T-helper 17 cell (primary cell): ENCODE measurements around the gene GNPDA1. TPM values are rescaled to one million over a fixed set of nuclear protein-coding genes. Genes with fewer than 3 reads are reported as not detected.
"Not testable (repeated sequence)": the region's sequence is repeated elsewhere in the genome, so short reads cannot be mapped to it uniquely, and the experiment has no call there.

Source experiments
- ATAC-seq: fragments of 150-1000 bp; cut with Tn5 transposase; 2 replicates; pipeline ENCODE4 v1.10.0; 2021; ENCODE audit warnings: mild to moderate bottlenecking, moderate library complexity
- DNase-seq, 3 donors: peaks; one replicate each; pipeline versions ENCODE4 v3.0.0 to v3.0.0-alpha.2; 2020 to 2021
- H3K9me3 ChIP-seq: one replicate; pipeline ENCODE4 v1.7.0; 2013; ENCODE audit warnings: low read length, mild to moderate bottlenecking; ENCODE audit not compliant: control insufficient read depth, poor library complexity, severe bottlenecking
- H3K27ac Mint-ChIP-seq: one replicate; pipeline ENCODE4 v1.8.0; 2022; ENCODE audit warnings: mild to moderate bottlenecking, moderate library complexity, mixed read lengths
- H3K27me3 Mint-ChIP-seq: one replicate; pipeline ENCODE4 v1.8.0; 2022; ENCODE audit warnings: mixed read lengths
- H3K36me3 Mint-ChIP-seq: one replicate; pipeline ENCODE4 v1.8.0; 2022; ENCODE audit warnings: low read depth, mixed read lengths
- H3K4me1 Mint-ChIP-seq: one replicate; pipeline ENCODE4 v1.8.0; 2022; ENCODE audit warnings: mild to moderate bottlenecking, mixed read lengths
- H3K4me3 Mint-ChIP-seq: one replicate; pipeline ENCODE4 v1.8.0; 2022; ENCODE audit warnings: mild to moderate bottlenecking, moderate library complexity, mixed read lengths
- total RNA-seq, 4 donors: library from RNA in 2 of 4; stranded (reverse) in 2 of 4; gene quantifications; one replicate each; pipeline ENCODE4 v1.2.3 and lab custom pipeline; 2022 to 2026

The GNPDA1 gene
- total RNA-seq (10 to 100 TPM in 1 of 2 donors, 1 to 10 TPM in 1; 9.5 to 13.2 TPM), total RNA-seq (lab: John Stamatoyannopoulos, UW) (11.0 to 54.0 reads per million in 2 donors)

GRCh38 chr5:142012792-142013388 lies at the start of gene GNPDA1:
TSS of gene GNPDA1 (minus strand) at chr5:142013027. CDS start at chr5:142012035, 992 bp downstream.
- H3K36me3 Mint-ChIP-seq, result no peaks in the 10 kb centered on the region
- peak within 1 kb of the TSS; percentile 84 for H3K4me3 Mint-ChIP-seq
- H3K27me3 Mint-ChIP-seq, result no peaks in the 10 kb centered on the region
- ATAC-seq (peak; percentile 79), DNase-seq (peak; percentile 52 to 68 (median 68))
- no peaks in the 10 kb centered on the region for H3K9me3 ChIP-seq
- H3K27ac Mint-ChIP-seq, result peak within 1 kb of the TSS; percentile 94
- peaks cover 43% of the 10 kb centered on the region for H3K4me1 Mint-ChIP-seq

- no peaks in the 10 kb centered on the region for H3K27me3 Mint-ChIP-seq
- H3K27ac Mint-ChIP-seq, result no peak overlapping the region
- ATAC-seq (no peak), DNase-seq (no peak)
- H3K9me3 ChIP-seq, result no peaks in the 10 kb centered on the region
- no peak overlapping the region for H3K4me3 Mint-ChIP-seq
- no peaks in the 10 kb centered on the region for H3K36me3 Mint-ChIP-seq
- peaks cover 9% of the 10 kb centered on the region for H3K4me1 Mint-ChIP-seq
Observed at GRCh38 chr5:142059304-142059940, 46.6 kb upstream of the GNPDA1 start.

GRCh38 chr5:142057697-142058056 lies 44.9 kb upstream of the GNPDA1 start:
- Mint-ChIP-seq H3K4me1 (peaks cover 6% of the 10 kb centered on the region), H3K27ac (peak overlapping the region; percentile 73), H3K27me3 (no peaks in the 10 kb centered on the region), H3K4me3 (no peak overlapping the region), H3K36me3 (no peaks in the 10 kb centered on the region)
- no peak for ATAC-seq
- H3K9me3 ChIP-seq, result no peaks in the 10 kb centered on the region
- no peak for DNase-seq

GRCh38 chr5:142056816-142057696 lies 44.2 kb upstream of the GNPDA1 start:
- H3K4me1 Mint-ChIP-seq, result peaks cover 6% of the 10 kb centered on the region
- no peak overlapping the region for H3K4me3 Mint-ChIP-seq
- H3K36me3 Mint-ChIP-seq, result no peaks in the 10 kb centered on the region
- H3K27me3 Mint-ChIP-seq, result no peaks in the 10 kb centered on the region
- DNase-seq (no peak), ATAC-seq (no peak)
- no peak overlapping the region for H3K27ac Mint-ChIP-seq
- H3K9me3 ChIP-seq, result no peaks in the 10 kb centered on the region

GRCh38 chr5:142055301-142055700 lies 42.5 kb upstream of the GNPDA1 start:
- H3K27ac Mint-ChIP-seq, result no peak overlapping the region
- no peaks in the 10 kb centered on the region for H3K36me3 Mint-ChIP-seq
- no peak overlapping the region for H3K4me3 Mint-ChIP-seq
- H3K4me1 Mint-ChIP-seq, result peaks cover 6% of the 10 kb centered on the region
- H3K27me3 Mint-ChIP-seq, result no peaks in the 10 kb centered on the region
- ATAC-seq (no peak), DNase-seq (no peak)
- no peaks in the 10 kb centered on the region for H3K9me3 ChIP-seq

- no peaks in the 10 kb centered on the region for H3K9me3 ChIP-seq
- Mint-ChIP-seq H3K36me3 (no peaks in the 10 kb centered on the region), H3K27me3 (no peaks in the 10 kb centered on the region), H3K27ac (peak overlapping the region; percentile 57), H3K4me1 (peaks cover 6% of the 10 kb centered on the region), H3K4me3 (no peak overlapping the region)
- ATAC-seq (peak; percentile 27), DNase-seq (no peak)
Observed at GRCh38 chr5:142053426-142054151, 40.8 kb upstream of the GNPDA1 start.

- peaks cover 11% of the 10 kb centered on the region for H3K4me1 Mint-ChIP-seq
- ATAC-seq, H3K4me3 Mint-ChIP-seq, DNase-seq, H3K27me3 Mint-ChIP-seq, H3K27ac Mint-ChIP-seq, H3K9me3 ChIP-seq, H3K36me3 Mint-ChIP-seq: not testable (repeated sequence)
Observed at GRCh38 chr5:142052026-142052425, 39.2 kb upstream of the GNPDA1 start.

GRCh38 chr5:142048272-142048671 lies 35.4 kb upstream of the GNPDA1 start:
- ATAC-seq, result no peak
- Mint-ChIP-seq H3K36me3 (no peaks in the 10 kb centered on the region), H3K4me1 (peaks cover 6% of the 10 kb centered on the region), H3K27me3 (no peaks in the 10 kb centered on the region), H3K4me3 (no peak overlapping the region), H3K27ac (no peak overlapping the region)
- DNase-seq, result no peak
- no peaks in the 10 kb centered on the region for H3K9me3 ChIP-seq

GRCh38 chr5:142046191-142046590 lies 33.4 kb upstream of the GNPDA1 start:
- ATAC-seq, result no peak
- Mint-ChIP-seq H3K27me3 (no peaks in the 10 kb centered on the region), H3K36me3 (no peaks in the 10 kb centered on the region), H3K4me3 (no peak overlapping the region), H3K4me1 (peaks cover 4% of the 10 kb centered on the region), H3K27ac (no peak overlapping the region)
- H3K9me3 ChIP-seq, result no peaks in the 10 kb centered on the region
- no peak for DNase-seq

GRCh38 chr5:142040881-142041280 lies 28.1 kb upstream of the GNPDA1 start:
- ATAC-seq, H3K4me1 Mint-ChIP-seq, H3K27ac Mint-ChIP-seq, H3K36me3 Mint-ChIP-seq, H3K4me3 Mint-ChIP-seq, H3K9me3 ChIP-seq, H3K27me3 Mint-ChIP-seq, DNase-seq: not testable (repeated sequence)

GRCh38 chr5:142040285-142040684 lies 27.5 kb upstream of the GNPDA1 start:
- Mint-ChIP-seq H3K4me3 (no peak overlapping the region), H3K27ac (no peak overlapping the region), H3K36me3 (no peaks in the 10 kb centered on the region), H3K27me3 (no peaks in the 10 kb centered on the region), H3K4me1 (no peaks in the 10 kb centered on the region)
- no peaks in the 10 kb centered on the region for H3K9me3 ChIP-seq
- ATAC-seq (no peak), DNase-seq (no peak)

GRCh38 chr5:142038735-142039134 lies 25.9 kb upstream of the GNPDA1 start:
- Mint-ChIP-seq H3K27ac (no peak overlapping the region), H3K4me3 (no peak overlapping the region)
- no peak for ATAC-seq

GRCh38 chr5:142037599-142037998 lies 24.8 kb upstream of the GNPDA1 start:
- not testable (repeated sequence) for DNase-seq, H3K36me3 Mint-ChIP-seq, H3K9me3 ChIP-seq, ATAC-seq, H3K27me3 Mint-ChIP-seq, H3K27ac Mint-ChIP-seq, H3K4me3 Mint-ChIP-seq
- peaks cover 11% of the 10 kb centered on the region for H3K4me1 Mint-ChIP-seq

More at GRCh38 chr5:142038735-142039134, 25.9 kb upstream of the GNPDA1 start:
- H3K9me3 ChIP-seq, result no peaks in the 10 kb centered on the region
- Mint-ChIP-seq H3K36me3 (peaks cover under 1% of the 10 kb centered on the region), H3K27me3 (no peaks in the 10 kb centered on the region), H3K4me1 (peaks cover 9% of the 10 kb centered on the region)
- no peak for DNase-seq
